Endothelial cell (in vitro differentiated cells): Measurements from ENCODE around the gene C10orf67. TPM values are rescaled to one million over a fixed set of nuclear protein-coding genes. Genes with fewer than 3 reads are reported as not detected.

ENCODE experiments used
- DNase-seq: peaks from one replicate; pipeline ENCODE4 v3.0.0; 2021; ENCODE audit warnings: low spot score
- H3K27ac Mint-ChIP-seq: one replicate; pipeline ENCODE4 v1.8.0; 2021; ENCODE audit warnings: mixed read lengths, inconsistent platforms; ENCODE audit not compliant: unreplicated experiment
- H3K27me3 Mint-ChIP-seq: one replicate; pipeline ENCODE4 v1.8.0; 2021; ENCODE audit warnings: mild to moderate bottlenecking, moderate library complexity, mixed read lengths, inconsistent platforms; ENCODE audit not compliant: unreplicated experiment
- H3K36me3 Mint-ChIP-seq: one replicate; pipeline ENCODE4 v1.8.0; 2021; ENCODE audit warnings: mild to moderate bottlenecking, low read depth, mixed read lengths, inconsistent platforms; ENCODE audit not compliant: unreplicated experiment
- H3K4me1 Mint-ChIP-seq: one replicate; pipeline ENCODE4 v1.8.0; 2021; ENCODE audit warnings: mild to moderate bottlenecking, mixed read lengths, inconsistent platforms; ENCODE audit not compliant: unreplicated experiment
- H3K4me3 Mint-ChIP-seq: one replicate; pipeline ENCODE4 v1.8.0; 2021; ENCODE audit warnings: mild to moderate bottlenecking, mixed read lengths, inconsistent platforms; ENCODE audit not compliant: unreplicated experiment
- H3K9me3 Mint-ChIP-seq: one replicate; pipeline ENCODE4 v1.8.0; 2021; ENCODE audit warnings: mixed read lengths, inconsistent platforms; ENCODE audit not compliant: unreplicated experiment
- CTCF ChIP-seq: fragments of 200-600 bp; sonication (generic); IDR thresholded peaks from one replicate; pipeline ENCODE4 v1.5.0; 2021; ENCODE audit warnings: antibody characterized with exemption; ENCODE audit not compliant: unreplicated experiment
- total RNA-seq: library from RNA; stranded (reverse); fragmentation: NEBNext Ultra II Directional; extraction: Animal tissue kit (Norgen Biotek cat#: 25700); gene quantifications from one replicate; pipeline ENCODE4 v1.2.1, GENCODE V29; 2021; ENCODE audit not compliant: unreplicated experiment

C10orf67 gene
- total RNA-seq, 1 donor from 2014 or later, result not detected

- TF ChIP-seq CTCF, result no peak
- Mint-ChIP-seq H3K36me3 (no peaks in the 10 kb centered on the region), H3K4me1 (no peaks in the 10 kb centered on the region), H3K4me3 (no peak overlapping the region), H3K27me3 (peaks cover 2% of the 10 kb centered on the region), H3K27ac (no peak overlapping the region), H3K9me3 (no peaks in the 10 kb centered on the region)
- no peak for DNase-seq
These were observed 12.9 kb downstream of the C10orf67 start for GRCh38 chr10:23331567-23332301.

GRCh38 chr10:23330948-23331347 is 13.6 kb downstream of the C10orf67 start:
- TF ChIP-seq CTCF, result no peak
- H3K4me1 Mint-ChIP-seq, result no peaks in the 10 kb centered on the region
- H3K4me3 Mint-ChIP-seq, result no peak overlapping the region
- no peak for DNase-seq
- no peak overlapping the region for H3K27ac Mint-ChIP-seq
- peaks cover 2% of the 10 kb centered on the region for H3K27me3 Mint-ChIP-seq
- H3K9me3 Mint-ChIP-seq, result no peaks in the 10 kb centered on the region
- H3K36me3 Mint-ChIP-seq, result no peaks in the 10 kb centered on the region

- H3K27me3 Mint-ChIP-seq, result peaks cover 2% of the 10 kb centered on the region
- H3K36me3 Mint-ChIP-seq, result no peaks in the 10 kb centered on the region
- no peak overlapping the region for H3K4me3 Mint-ChIP-seq
- DNase-seq, result no peak
- TF ChIP-seq CTCF, result no peak
- no peaks in the 10 kb centered on the region for H3K9me3 Mint-ChIP-seq
- no peak overlapping the region for H3K27ac Mint-ChIP-seq
- no peaks in the 10 kb centered on the region for H3K4me1 Mint-ChIP-seq
These were observed 17.9 kb downstream of the C10orf67 start for GRCh38 chr10:23326544-23327307.

- no peaks in the 10 kb centered on the region for H3K27me3 Mint-ChIP-seq
- no peak overlapping the region for H3K4me3 Mint-ChIP-seq
- no peaks in the 10 kb centered on the region for H3K9me3 Mint-ChIP-seq
- no peaks in the 10 kb centered on the region for H3K4me1 Mint-ChIP-seq
- no peak for DNase-seq
- no peaks in the 10 kb centered on the region for H3K36me3 Mint-ChIP-seq
- TF ChIP-seq CTCF, result no peak
- no peak overlapping the region for H3K27ac Mint-ChIP-seq
These were observed 19.5 kb downstream of the C10orf67 start for GRCh38 chr10:23325132-23325531.

- Mint-ChIP-seq H3K27me3 (no peaks in the 10 kb centered on the region), H3K27ac (no peak overlapping the region), H3K9me3 (no peaks in the 10 kb centered on the region), H3K4me1 (no peaks in the 10 kb centered on the region), H3K4me3 (no peak overlapping the region), H3K36me3 (no peaks in the 10 kb centered on the region)
- no peak for DNase-seq
- no peak for TF ChIP-seq CTCF
These were observed 20.2 kb downstream of the C10orf67 start for GRCh38 chr10:23324351-23324750.
